Sigmoid colon (tissue), 3 donors: ENCODE results near the gene ABCC6.

Experiments
- CTCF ChIP-seq, 4 experiments: fragments of 450-650 bp in 3 of 4; fragments of 200-600 bp in 1 of 4; IDR thresholded peaks; one replicate each; pipeline ENCODE4 v1.5.1; 2016 to 2019; ENCODE audit warnings: antibody characterized with exemption in 4 of 4, mild to moderate bottlenecking in 3 of 4, moderate library complexity in 2 of 4
- POLR2A ChIP-seq, 2 donors: fragments of 450-650 bp; IDR thresholded peaks; one replicate each; pipeline ENCODE4 v1.6.1; 2016; ENCODE audit warnings: antibody characterized with exemption in 2 of 2, mild to moderate bottlenecking in 2 of 2, moderate library complexity in 2 of 2

GRCh38 chr16:16099320-16099719 lies 124.0 kb downstream of the ABCC6 start:
- no peak for TF ChIP-seq CTCF (IDR thresholded peaks at IDR 0.05)
- no peak for TF ChIP-seq POLR2A (IDR thresholded peaks at IDR 0.05)
